ENCODE results near the gene CENPB.

GRCh38 chr20:3755814-3756480, 30.6 kb downstream of the CENPB start:
- TF ChIP-seq CTCF (IDR thresholded peaks at IDR 0.05) = no peak
- no peak for TF ChIP-seq POLR2A (IDR thresholded peaks at IDR 0.05)
